Transverse colon (tissue), 4 donors: ENCODE data around the gene FAM118A. TPM values are rescaled to one million over a fixed set of nuclear protein-coding genes. Genes with fewer than 3 reads are reported as not detected.

ENCODE experiments used
- DNase-seq: peaks from one replicate; pipeline ENCODE4 v3.0.0-alpha.2; 2019
- H3K27ac ChIP-seq, 4 donors: fragments of 200-600 bp; sonication (generic); 2 replicates each; pipeline ENCODE4 v1.5.1; 2016 to 2018; ENCODE audit warnings: inconsistent platforms in 4 of 4
- H3K27me3 ChIP-seq: fragments of 200-600 bp; sonication (generic); 2 replicates; pipeline ENCODE4 v1.5.1; 2017; ENCODE audit warnings: inconsistent platforms
- H3K36me3 ChIP-seq, 4 donors: fragments of 200-600 bp; sonication (generic); 2 replicates each; pipeline ENCODE4 v1.5.1; 2017 to 2019; ENCODE audit warnings: inconsistent platforms in 4 of 4
- H3K4me1 ChIP-seq, 4 donors: fragments of 200-600 bp; sonication (generic); 2 replicates each; pipeline ENCODE4 v1.5.1; 2017 to 2020; ENCODE audit warnings: inconsistent platforms in 4 of 4
- H3K4me3 ChIP-seq, 4 donors: fragments of 200-600 bp; sonication (generic); 1 replicate in 1 of 4; 2 replicates in 3 of 4; pipeline versions ENCODE4 v1.5.1 to v1.6.1; 2017 to 2019; ENCODE audit warnings: inconsistent platforms in 4 of 4
- H3K9me3 ChIP-seq, 2 donors: fragments of 200-600 bp; sonication (generic); 2 replicates each; pipeline ENCODE4 v1.5.1; 2017 to 2019; ENCODE audit warnings: inconsistent platforms in 2 of 2
- CTCF ChIP-seq, 5 experiments: fragments of 200-600 bp in 3 of 5; fragments of 450-650 bp in 2 of 5; sonication (generic) in 3 of 5; IDR thresholded peaks; 1 replicate in 2 of 5; 2 replicates in 3 of 5; pipeline ENCODE4 v1.5.1; 2016 to 2017; ENCODE audit warnings: antibody characterized with exemption in 5 of 5, inconsistent platforms in 3 of 5, mild to moderate bottlenecking in 2 of 5, moderate library complexity in 1 of 5
- EP300 ChIP-seq: sonication (generic); formaldehyde crosslinking; IDR thresholded peaks from one replicate; pipeline ENCODE4 v1.6.1; 2017; ENCODE audit warnings: antibody characterized with exemption, low read depth
- POLR2A ChIP-seq: fragments of 450-650 bp; IDR thresholded peaks from one replicate; pipeline ENCODE4 v1.6.1; 2016; ENCODE audit warnings: antibody characterized with exemption, mild to moderate bottlenecking, moderate library complexity
- POLR2AphosphoS5 ChIP-seq, 3 donors: sonication (generic); formaldehyde crosslinking; IDR thresholded peaks; one replicate each; pipeline ENCODE4 v1.6.1; 2016; ENCODE audit warnings: antibody characterized with exemption in 3 of 3
- WGBS, 2 donors: methylation state at CpG; one replicate each; pipeline ENCODE4 v1.1.5; 2018; ENCODE audit warnings: low coverage in 1 of 2; 5-methylcytosine and 5-hydroxymethylcytosine counted together
- in situ Hi-C, 4 donors: fragments of 200-750 bp; cut with MboI; loops; one replicate each; pipeline versions ENCODE4 v1.15.0 to v1.15.1; 2017; ENCODE audit warnings: low sequenced_read_pairs in 3 of 4, low pct_ligation_motif_present in 1 of 4, low pct_unique_long_range_greater_than_20kb in 1 of 4
- intact Hi-C: fragments of 100-400 bp; cut with DNase I; formaldehyde crosslinking; loops from one replicate; pipeline ENCODE4 v1.15.1; 2023; ENCODE audit warnings: low total_unique reads
- total RNA-seq, 4 donors: library from RNA; depleted of rRNA; stranded (reverse); fragments of >200 nt; gene quantifications; one replicate each; pipeline ENCODE4 v1.1.0, GENCODE V29; 2016

Gene FAM118A
- total RNA-seq, 4 donors from 2014 or later: 46.0 to 424 (median 210) TPM

GRCh38 chr22:45320357-45320976, 10.7 kb downstream of the FAM118A start:
- TF ChIP-seq POLR2AphosphoS5 (IDR thresholded peaks at IDR 0.05): no peak
- no peak for TF ChIP-seq CTCF (IDR thresholded peaks at IDR 0.05)
- TF ChIP-seq EP300: no peak
- no peak for TF ChIP-seq POLR2A

GRCh38 chr22:45321827-45322226, 12.1 kb downstream of the FAM118A start:
- H3K4me1 ChIP-seq: peaks cover 8 to 32% (median 26%) of the 10 kb centered on the region in 4 donors
- DNase-seq: no peak
- intact Hi-C loops (no loop called here), in situ Hi-C loops (loop anchor here in 1 of 4 donors (10.0 kb wide), 1 partner anchor 57 kb away; no protein-coding TSS in a partner anchor)
- no peak for TF ChIP-seq CTCF (IDR thresholded peaks at IDR 0.05)
- no peaks in the 10 kb centered on the region for H3K27me3 ChIP-seq
- H3K9me3 ChIP-seq: no peaks in the 10 kb centered on the region
- H3K4me3 ChIP-seq: no peak overlapping the region
- 88% methylated on average over 10 to 12 of the region's 12 CpGs for WGBS, 2 donors
- no peak overlapping the region for H3K27ac ChIP-seq
- peaks cover 0 to 21% (median 9%) of the 10 kb centered on the region in 4 donors for H3K36me3 ChIP-seq

More at GRCh38 chr22:45320357-45320976, 10.7 kb downstream of the FAM118A start:
- H3K4me3 ChIP-seq: no peak overlapping the region
- in situ Hi-C loops: loop anchor here in 1 of 4 donors (10.0 kb wide), 1 partner anchor 56 kb away; no protein-coding TSS in a partner anchor
- no peak for DNase-seq
- WGBS, 2 donors: 78 to 80% methylated on average over 5 to 9 of the region's 9 CpGs
- peaks cover 8 to 32% (median 26%) of the 10 kb centered on the region in 4 donors for H3K4me1 ChIP-seq
- intact Hi-C loops: no loop called here
- H3K36me3 ChIP-seq: peaks cover 0 to 21% (median 6%) of the 10 kb centered on the region in 4 donors
- H3K27ac ChIP-seq: peak overlapping the region; percentile 76 to 87 (median 84)
- no peaks in the 10 kb centered on the region for H3K9me3 ChIP-seq
- H3K27me3 ChIP-seq: no peaks in the 10 kb centered on the region

- Histone ChIP-seq H3K4me3 (no peak overlapping the region), H3K4me1 (peaks cover 8 to 21% (median 18%) of the 10 kb centered on the region in 4 donors), H3K9me3 (no peaks in the 10 kb centered on the region), H3K36me3 (peaks cover 0 to 28% (median 12%) of the 10 kb centered on the region in 4 donors), H3K27ac (no peak overlapping the region), H3K27me3 (no peaks in the 10 kb centered on the region)
- in situ Hi-C loops: loop anchor here in 1 of 4 donors (10.0 kb wide), 1 partner anchor 58 kb away; no protein-coding TSS in a partner anchor
- TF ChIP-seq EP300 (no peak), POLR2A (no peak), CTCF (IDR thresholded peaks at IDR 0.05) (no peak), POLR2AphosphoS5 (IDR thresholded peaks at IDR 0.05) (no peak)
- intact Hi-C loops: no loop called here
- no peak for DNase-seq
- WGBS, 2 donors: 85 to 90% methylated on average over 8 to 24 of the region's 24 CpGs
Observed at GRCh38 chr22:45322873-45323525, 13.3 kb downstream of the FAM118A start.

GRCh38 chr22:45323695-45324094, 14.0 kb downstream of the FAM118A start:
- no peaks in the 10 kb centered on the region for H3K9me3 ChIP-seq
- no peak for DNase-seq
- H3K4me1 ChIP-seq: peaks cover 8 to 14% (median 11%) of the 10 kb centered on the region in 4 donors
- 79% methylated on average over 7 of the region's 7 CpGs; no CpG with 5 or more reads in 1 of the 2 donors for WGBS, 2 donors
- TF ChIP-seq EP300 (no peak), POLR2AphosphoS5 (IDR thresholded peaks at IDR 0.05) (no peak), CTCF (IDR thresholded peaks at IDR 0.05) (no peak), POLR2A (no peak)
- H3K36me3 ChIP-seq: peaks cover 0 to 28% (median 12%) of the 10 kb centered on the region in 4 donors
- no peak overlapping the region for H3K27ac ChIP-seq
- H3K4me3 ChIP-seq: no peak overlapping the region
- H3K27me3 ChIP-seq: no peaks in the 10 kb centered on the region
- in situ Hi-C loops: loop anchor here in 1 of 4 donors (10.0 kb wide), 1 partner anchor 59 kb away; no protein-coding TSS in a partner anchor
- intact Hi-C loops: no loop called here
